Activated CD4-positive, alpha-beta T cell treated with anti-CD3 and anti-CD28 coated beads, Interleukin-2, amount 10 ng/mL, durations not matched to agents 7 days and 5 days (primary cell): Measurements from ENCODE around the gene SPINT3. TPM values are rescaled to one million over a fixed set of nuclear protein-coding genes. Genes with fewer than 3 reads are reported as not detected.

Experiments
- CTCF ChIA-PET: fragments of 350-600 bp; sonication (Branson Sonifier 250); formaldehyde crosslinking; loops from one replicate; lab custom pipeline; 2021; ENCODE audit warnings: antibody characterized with exemption; lab: Charles Lee
- POLR2A ChIA-PET: fragments of 350-600 bp; sonication (Branson Sonifier 250); formaldehyde crosslinking; loops from one replicate; lab custom pipeline; 2021; ENCODE audit warnings: antibody characterized with exemption; lab: Charles Lee
- DNase-seq: peaks from one replicate; pipeline ENCODE4 v3.0.0-alpha.2; 2020
- H3K27ac Mint-ChIP-seq: one replicate; pipeline ENCODE4 v1.8.0; 2021; ENCODE audit warnings: mild to moderate bottlenecking, moderate library complexity, mixed read lengths
- H3K27me3 Mint-ChIP-seq: one replicate; pipeline ENCODE4 v1.8.0; 2021; ENCODE audit warnings: mixed read lengths
- H3K36me3 Mint-ChIP-seq: one replicate; pipeline ENCODE4 v1.8.0; 2021; ENCODE audit warnings: low read depth, mixed read lengths
- H3K4me1 Mint-ChIP-seq: one replicate; pipeline ENCODE4 v1.8.0; 2021; ENCODE audit warnings: mixed read lengths
- H3K4me3 Mint-ChIP-seq: one replicate; pipeline ENCODE4 v1.8.0; 2021; ENCODE audit warnings: mild to moderate bottlenecking, moderate library complexity, mixed read lengths
- H3K9me3 Mint-ChIP-seq: one replicate; pipeline ENCODE4 v1.8.0; 2021; ENCODE audit warnings: mixed read lengths
- total RNA-seq, 2 experiments: library from RNA; stranded (reverse); gene quantifications; one replicate each; pipeline ENCODE4 v1.2.3, GENCODE V29; 2021

SPINT3 gene
- total RNA-seq, 2 experiments from 2014 or later: not detected

GRCh38 chr20:45523821-45524220 is 8.4 kb upstream of the SPINT3 start:
- Mint-ChIP-seq H3K27ac (no peak overlapping the region), H3K9me3 (no peaks in the 10 kb centered on the region), H3K36me3 (no peaks in the 10 kb centered on the region), H3K27me3 (peaks cover 24% of the 10 kb centered on the region), H3K4me1 (no peaks in the 10 kb centered on the region), H3K4me3 (no peak overlapping the region)
- ChIA-PET CTCF (no interaction called here), POLR2A (no interaction called here)
- no peak for DNase-seq

DNA sequence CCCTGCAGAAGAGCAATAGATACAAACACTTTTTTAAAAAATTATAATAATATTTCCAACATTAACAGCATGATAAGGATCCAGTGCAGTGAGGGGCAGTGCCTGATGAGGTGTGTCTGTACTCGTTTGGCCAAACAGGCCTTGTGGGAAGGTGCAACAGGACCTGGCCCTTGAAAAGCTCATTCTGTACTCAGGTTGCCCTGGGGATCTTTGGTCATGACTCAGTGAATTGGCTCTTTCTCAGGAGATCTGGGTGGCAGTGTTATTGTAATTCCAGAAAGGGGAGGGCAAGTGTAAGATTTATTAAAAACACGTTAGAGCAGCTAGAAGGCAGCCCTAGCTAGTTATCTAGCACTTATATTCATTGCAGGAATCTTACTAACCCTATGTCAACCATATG is 2.9 kb upstream of the SPINT3 start:
- Mint-ChIP-seq H3K36me3 (no peaks in the 10 kb centered on the region), H3K4me3 (no peak overlapping the region), H3K9me3 (no peaks in the 10 kb centered on the region), H3K27ac (no peak overlapping the region), H3K27me3 (peaks cover 32% of the 10 kb centered on the region), H3K4me1 (no peaks in the 10 kb centered on the region)
- POLR2A ChIA-PET: no interaction called here
- no peak for DNase-seq
- CTCF ChIA-PET: interaction anchor here (0.6 kb wide), 1 partner anchor 672 kb away, joined by 4 read pairs; no protein-coding TSS in a partner anchor

- POLR2A ChIA-PET: no interaction called here
- peaks cover 8% of the 10 kb centered on the region for H3K4me1 Mint-ChIP-seq
- CTCF ChIA-PET: no interaction called here
- no peaks in the 10 kb centered on the region for H3K9me3 Mint-ChIP-seq
- no peak overlapping the region for H3K4me3 Mint-ChIP-seq
- peaks cover 29% of the 10 kb centered on the region for H3K27me3 Mint-ChIP-seq
- no peak overlapping the region for H3K27ac Mint-ChIP-seq
- DNase-seq: no peak
- no peaks in the 10 kb centered on the region for H3K36me3 Mint-ChIP-seq
Observed at GRCh38 chr20:45510242-45510862, 5.1 kb downstream of the SPINT3 start.

- Mint-ChIP-seq H3K27ac (no peak overlapping the region), H3K4me3 (no peak overlapping the region), H3K36me3 (no peaks in the 10 kb centered on the region), H3K27me3 (peaks cover 25% of the 10 kb centered on the region), H3K4me1 (peaks cover 8% of the 10 kb centered on the region), H3K9me3 (no peaks in the 10 kb centered on the region)
- no peak for DNase-seq
- POLR2A ChIA-PET: interaction anchor here (0.8 kb wide), 1 partner anchor 251 kb away, joined by 9 read pairs; no protein-coding TSS in a partner anchor
- CTCF ChIA-PET: interaction anchor here (0.6 to 0.8 kb wide), 3 partner anchors 13 to 69 kb away, joined by 3 to 4 read pairs (median 3); no protein-coding TSS in a partner anchor
Observed at GRCh38 chr20:45509091-45509490, 6.3 kb downstream of the SPINT3 start.

DNA sequence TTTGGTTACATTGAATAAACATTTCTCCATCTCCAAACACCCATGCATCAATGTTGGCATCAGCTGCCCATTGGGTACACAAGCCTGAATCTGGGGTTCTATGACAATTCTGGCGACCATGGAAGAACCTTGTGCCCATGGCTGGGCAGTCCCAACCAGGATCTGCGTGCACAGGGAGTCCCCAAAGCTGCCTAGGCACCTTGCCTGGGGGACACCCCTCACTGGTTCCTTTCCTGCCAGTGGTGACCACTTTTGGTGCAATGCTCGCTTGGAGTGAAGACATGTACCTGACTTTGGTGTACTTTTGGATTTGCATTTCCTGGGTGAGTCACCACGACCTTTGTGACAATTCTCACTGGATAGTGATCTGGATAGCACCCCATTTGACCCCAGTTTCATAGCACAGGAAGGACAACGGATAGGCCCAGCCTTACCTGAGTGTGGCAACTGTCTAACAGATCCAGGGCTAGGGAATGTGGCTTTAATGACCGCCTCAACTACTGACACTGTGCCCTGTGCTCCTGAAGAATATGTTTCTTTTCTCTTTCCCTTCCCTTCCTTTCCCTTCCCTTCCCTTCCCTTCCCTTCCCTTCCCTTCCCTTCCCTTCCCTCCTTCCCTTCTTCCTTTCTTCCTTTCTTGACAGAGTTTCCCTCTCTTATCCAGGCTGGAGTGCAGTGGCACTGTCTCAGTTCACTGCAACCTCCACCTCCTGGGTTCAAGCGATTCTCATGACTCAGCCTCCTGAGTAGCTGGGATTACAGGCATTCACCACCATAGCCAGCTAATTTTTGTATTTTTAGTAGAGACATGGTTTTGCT is 7.1 kb downstream of the SPINT3 start:
- Mint-ChIP-seq H3K27ac (no peak overlapping the region), H3K36me3 (no peaks in the 10 kb centered on the region), H3K9me3 (no peaks in the 10 kb centered on the region), H3K27me3 (peaks cover 22% of the 10 kb centered on the region), H3K4me1 (peaks cover 8% of the 10 kb centered on the region), H3K4me3 (no peak overlapping the region)
- DNase-seq: no peak
- POLR2A ChIA-PET: interaction anchor here (0.8 kb wide), 1 partner anchor 251 kb away, joined by 9 read pairs; no protein-coding TSS in a partner anchor
- CTCF ChIA-PET: interaction anchor here (0.6 to 0.8 kb wide), 3 partner anchors 12 to 70 kb away, joined by 3 to 4 read pairs (median 3); no protein-coding TSS in a partner anchor

- no peak for DNase-seq
- Mint-ChIP-seq H3K4me1 (peaks cover 8% of the 10 kb centered on the region), H3K4me3 (no peak overlapping the region), H3K27ac (no peak overlapping the region), H3K9me3 (no peaks in the 10 kb centered on the region), H3K36me3 (no peaks in the 10 kb centered on the region), H3K27me3 (peaks cover 22% of the 10 kb centered on the region)
- ChIA-PET POLR2A (no interaction called here), CTCF (no interaction called here)
Observed at GRCh38 chr20:45507011-45507820, 8.2 kb downstream of the SPINT3 start.

- H3K36me3 Mint-ChIP-seq: no peaks in the 10 kb centered on the region
- CTCF ChIA-PET: no interaction called here
- no peak overlapping the region for H3K27ac Mint-ChIP-seq
- no peaks in the 10 kb centered on the region for H3K9me3 Mint-ChIP-seq
- H3K4me3 Mint-ChIP-seq: no peak overlapping the region
- peaks cover 29% of the 10 kb centered on the region for H3K27me3 Mint-ChIP-seq
- POLR2A ChIA-PET: no interaction called here
- no peak for DNase-seq
- H3K4me1 Mint-ChIP-seq: peaks cover 8% of the 10 kb centered on the region
Observed at GRCh38 chr20:45506398-45506797, 9.0 kb downstream of the SPINT3 start.

DNA sequence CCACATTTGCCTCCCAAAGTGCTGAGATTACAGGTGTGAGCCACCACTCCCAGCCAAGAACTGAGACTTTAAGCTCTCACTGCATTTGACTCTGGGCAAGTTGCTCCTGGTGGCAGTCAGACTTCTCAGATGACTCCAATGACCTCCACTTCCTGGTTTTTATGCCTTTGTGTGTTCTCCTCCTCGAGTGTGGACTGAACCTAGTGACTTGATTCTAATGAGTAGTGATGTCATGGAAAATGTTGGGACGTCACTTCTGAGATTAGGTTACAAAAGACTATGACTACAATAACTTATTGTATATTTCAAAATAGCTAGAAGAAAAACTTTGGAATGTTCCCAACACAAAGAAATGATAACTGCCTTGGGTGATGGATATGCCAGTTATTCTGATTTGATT is 12.0 kb downstream of the SPINT3 start:
- H3K27ac Mint-ChIP-seq: no peak overlapping the region
- no peaks in the 10 kb centered on the region for H3K36me3 Mint-ChIP-seq
- DNase-seq: no peak
- CTCF ChIA-PET: interaction anchor here (0.9 kb wide), 1 partner anchor 22 kb away, joined by 3 read pairs; no protein-coding TSS in a partner anchor
- POLR2A ChIA-PET: no interaction called here
- no peak overlapping the region for H3K4me3 Mint-ChIP-seq
- peaks cover 8% of the 10 kb centered on the region for H3K4me1 Mint-ChIP-seq
- H3K9me3 Mint-ChIP-seq: no peaks in the 10 kb centered on the region
- peaks cover 34% of the 10 kb centered on the region for H3K27me3 Mint-ChIP-seq

GRCh38 chr20:45502561-45502960 is 12.9 kb downstream of the SPINT3 start:
- CTCF ChIA-PET: interaction anchor here (0.6 kb wide), 1 partner anchor 45 kb away, joined by 5 read pairs; no protein-coding TSS in a partner anchor
- no peaks in the 10 kb centered on the region for H3K36me3 Mint-ChIP-seq

DNA sequence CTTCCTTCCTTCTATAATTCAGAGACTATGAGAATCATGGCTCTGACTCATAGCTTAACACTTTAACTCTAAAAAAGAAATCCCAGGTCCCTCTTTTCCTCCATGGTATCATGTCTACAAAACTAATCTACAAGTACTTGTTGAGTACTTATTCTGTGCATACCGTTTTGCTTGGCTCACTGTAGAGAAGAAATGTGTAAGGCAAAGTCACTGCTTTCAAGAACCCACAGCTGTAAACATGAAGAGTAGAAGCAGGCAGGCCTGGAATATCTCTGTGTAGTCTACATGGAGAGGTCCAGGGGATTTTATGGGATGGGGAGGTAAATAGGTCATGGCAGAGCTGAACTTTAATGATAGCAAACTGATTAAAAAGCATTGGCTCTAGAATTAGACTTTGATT is 13.8 kb downstream of the SPINT3 start:
- POLR2A ChIA-PET: no interaction called here
- no peaks in the 10 kb centered on the region for H3K36me3 Mint-ChIP-seq
- H3K9me3 Mint-ChIP-seq: no peaks in the 10 kb centered on the region
- H3K4me1 Mint-ChIP-seq: no peaks in the 10 kb centered on the region
- CTCF ChIA-PET: no interaction called here
- H3K27ac Mint-ChIP-seq: no peak overlapping the region
- H3K4me3 Mint-ChIP-seq: no peak overlapping the region
- peaks cover 32% of the 10 kb centered on the region for H3K27me3 Mint-ChIP-seq
- no peak for DNase-seq

More at GRCh38 chr20:45502561-45502960, 12.9 kb downstream of the SPINT3 start:
- H3K4me1 Mint-ChIP-seq: peaks cover 7% of the 10 kb centered on the region
- no peak overlapping the region for H3K27ac Mint-ChIP-seq
- no peak for DNase-seq
- H3K4me3 Mint-ChIP-seq: no peak overlapping the region
- no peaks in the 10 kb centered on the region for H3K9me3 Mint-ChIP-seq
- peaks cover 32% of the 10 kb centered on the region for H3K27me3 Mint-ChIP-seq
- POLR2A ChIA-PET: interaction anchor here (0.6 kb wide), 1 partner anchor 73 kb away, joined by 3 read pairs; no protein-coding TSS in a partner anchor

- Mint-ChIP-seq H3K4me3 (no peak overlapping the region), H3K36me3 (no peaks in the 10 kb centered on the region), H3K27ac (no peak overlapping the region), H3K4me1 (no peaks in the 10 kb centered on the region), H3K27me3 (peaks cover 34% of the 10 kb centered on the region), H3K9me3 (no peaks in the 10 kb centered on the region)
- CTCF ChIA-PET: no interaction called here
- no peak for DNase-seq
- POLR2A ChIA-PET: no interaction called here
Observed at GRCh38 chr20:45500022-45500421, 15.4 kb downstream of the SPINT3 start.

DNA sequence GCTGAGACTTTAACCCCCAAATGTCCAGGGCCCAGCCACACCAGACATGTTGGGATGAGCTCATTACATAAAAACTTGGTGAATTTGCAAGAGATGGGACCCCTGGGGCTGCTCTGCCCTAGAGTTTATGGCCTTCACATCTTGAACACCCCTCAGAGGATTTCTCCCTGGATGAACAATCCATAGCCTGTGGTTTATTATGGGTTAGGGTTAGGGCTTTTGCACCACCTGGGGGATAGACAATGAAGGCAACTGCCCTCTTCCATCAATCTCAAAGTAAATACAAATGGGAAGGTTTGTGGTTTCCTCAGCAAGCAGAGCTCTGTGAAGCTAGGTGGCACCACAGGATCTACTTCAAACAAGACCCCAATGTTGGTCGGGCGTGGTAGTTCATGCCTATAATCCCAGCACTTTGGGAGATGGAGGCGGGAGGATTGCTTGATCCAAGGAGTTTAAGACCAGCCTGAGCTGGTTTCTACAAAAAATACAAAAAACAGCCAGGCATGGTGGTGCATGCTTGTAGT is 17.4 kb downstream of the SPINT3 start:
- H3K36me3 Mint-ChIP-seq: no peaks in the 10 kb centered on the region
- no peak overlapping the region for H3K4me3 Mint-ChIP-seq
- no peaks in the 10 kb centered on the region for H3K9me3 Mint-ChIP-seq
- no peak for DNase-seq
- H3K27me3 Mint-ChIP-seq: peaks cover 32% of the 10 kb centered on the region
- ChIA-PET CTCF (no interaction called here), POLR2A (no interaction called here)
- no peak overlapping the region for H3K27ac Mint-ChIP-seq
- no peaks in the 10 kb centered on the region for H3K4me1 Mint-ChIP-seq
